ENCODE data around the gene KIF6.

KIF6 gene

DNA sequence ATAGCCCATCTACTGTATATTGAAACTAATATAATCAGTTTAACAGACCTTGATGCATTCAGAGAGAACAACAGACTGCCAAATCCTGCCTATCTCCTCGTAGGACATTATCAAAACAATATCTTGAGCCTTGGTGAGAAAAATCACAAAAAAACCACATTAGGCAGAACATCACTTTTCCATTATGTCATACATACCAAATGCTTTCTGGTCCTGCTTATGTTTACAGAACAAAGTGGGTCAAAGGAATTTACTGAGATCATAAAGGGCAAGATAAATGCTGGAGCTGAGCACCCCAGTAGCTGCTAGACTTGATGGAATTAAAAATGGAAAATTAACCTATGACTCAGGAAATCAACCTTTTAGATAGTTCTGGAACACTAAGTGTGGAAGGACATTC is 207.5 kb downstream of the KIF6 start:
- no peak overlapping the region for H3K27ac ChIP-seq (ENCODE audit: low read depth, low read length)
- no peaks in the 10 kb centered on the region for H3K79me2 ChIP-seq (ENCODE audit: insufficient read depth, low read length)
- H3K36me3 ChIP-seq (ENCODE audit: low read length): no peaks in the 10 kb centered on the region
- no peak overlapping the region for H3K4me3 ChIP-seq (ENCODE audit: insufficient read depth, low read length, poor library complexity, severe bottlenecking)
- H3F3A ChIP-seq (ENCODE audit: insufficient read depth): no peaks in the 10 kb centered on the region
- no peaks in the 10 kb centered on the region for H4K20me1 ChIP-seq (ENCODE audit: low read depth, low read length)
- H3K4me2 ChIP-seq (ENCODE audit: low read depth, low read length, poor library complexity, severe bottlenecking): no peak overlapping the region
- no peak for TF ChIP-seq EZH2phosphoT487 (conservative IDR thresholded peaks at IDR 0.05; ENCODE audit: low read length)
- TF ChIP-seq, protein P1, sequence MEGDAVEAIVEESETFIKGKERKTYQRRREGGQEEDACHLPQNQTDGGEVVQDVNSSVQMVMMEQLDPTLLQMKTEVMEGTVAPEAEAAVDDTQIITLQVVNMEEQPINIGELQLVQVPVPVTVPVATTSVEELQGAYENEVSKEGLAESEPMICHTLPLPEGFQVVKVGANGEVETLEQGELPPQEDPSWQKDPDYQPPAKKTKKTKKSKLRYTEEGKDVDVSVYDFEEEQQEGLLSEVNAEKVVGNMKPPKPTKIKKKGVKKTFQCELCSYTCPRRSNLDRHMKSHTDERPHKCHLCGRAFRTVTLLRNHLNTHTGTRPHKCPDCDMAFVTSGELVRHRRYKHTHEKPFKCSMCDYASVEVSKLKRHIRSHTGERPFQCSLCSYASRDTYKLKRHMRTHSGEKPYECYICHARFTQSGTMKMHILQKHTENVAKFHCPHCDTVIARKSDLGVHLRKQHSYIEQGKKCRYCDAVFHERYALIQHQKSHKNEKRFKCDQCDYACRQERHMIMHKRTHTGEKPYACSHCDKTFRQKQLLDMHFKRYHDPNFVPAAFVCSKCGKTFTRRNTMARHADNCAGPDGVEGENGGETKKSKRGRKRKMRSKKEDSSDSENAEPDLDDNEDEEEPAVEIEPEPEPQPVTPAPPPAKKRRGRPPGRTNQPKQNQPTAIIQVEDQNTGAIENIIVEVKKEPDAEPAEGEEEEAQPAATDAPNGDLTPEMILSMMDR (IDR thresholded peaks at IDR 0.05; ENCODE audit: insufficient read depth, low read length, poor library complexity, severe bottlenecking): no peak
- H3K9ac ChIP-seq (ENCODE audit: low read length): no peak overlapping the region
- H3K9me2 ChIP-seq (replicated peaks; ENCODE audit: insufficient read depth, low read length): no peaks in the 10 kb centered on the region
- 0 out of 2 replicates have a peak, but pooled peaks cover 5% of the 10 kb centered on the region for H3K27me3 ChIP-seq (ENCODE audit: low read length)
- no peaks in the 10 kb centered on the region for H3K9me3 ChIP-seq (ENCODE audit: insufficient read depth, low read length)
- no peak overlapping the region for H2AFZ ChIP-seq (ENCODE audit: low read depth, low read length, severe bottlenecking)

DNA sequence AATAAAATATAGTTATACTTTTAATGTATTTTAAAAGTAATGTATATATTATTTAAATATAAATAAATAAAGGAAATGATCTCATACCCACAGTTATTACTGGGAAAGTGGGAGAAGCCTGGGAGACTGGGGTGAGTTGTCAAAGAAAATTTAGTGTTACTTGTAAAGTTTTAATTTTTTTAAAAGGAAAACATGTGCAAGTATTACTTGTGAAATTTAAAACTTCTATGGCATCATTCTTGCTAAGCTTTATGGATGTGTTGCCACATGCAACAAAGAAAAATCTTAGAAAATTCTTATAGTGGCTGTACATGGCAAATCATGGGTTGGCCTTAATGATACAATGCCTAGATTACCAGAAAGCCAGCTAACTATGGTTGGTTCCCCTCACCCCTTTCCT is 208.7 kb downstream of the KIF6 start:
- H3K27ac ChIP-seq (ENCODE audit: low read depth, low read length): no peak overlapping the region
- H3K79me2 ChIP-seq (ENCODE audit: insufficient read depth, low read length): no peaks in the 10 kb centered on the region

DNA sequence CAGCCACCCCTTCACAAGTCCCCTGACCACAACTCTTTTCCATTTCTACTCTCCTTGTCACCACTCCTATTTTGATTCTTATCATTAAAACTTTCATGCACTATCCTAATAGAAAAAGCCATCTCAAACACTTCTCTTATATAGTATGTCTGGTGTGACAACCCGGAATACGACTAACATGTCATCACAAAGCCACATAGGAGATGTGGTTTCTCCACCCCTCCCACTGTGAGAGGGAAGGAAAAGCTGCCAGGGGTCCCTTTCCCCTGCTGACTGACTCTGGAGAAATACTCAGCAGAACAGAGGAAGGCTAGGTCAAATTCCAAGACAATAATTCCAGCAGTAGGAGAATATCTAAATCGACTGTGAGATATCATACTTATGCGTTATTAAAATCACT is 209.7 kb downstream of the KIF6 start:
- H3K4me3 ChIP-seq (ENCODE audit: insufficient read depth, low read length, poor library complexity, severe bottlenecking): no peak overlapping the region
- no peaks in the 10 kb centered on the region for H3F3A ChIP-seq (ENCODE audit: insufficient read depth)
- no peak overlapping the region for H3K27ac ChIP-seq (ENCODE audit: low read depth, low read length)
- TF ChIP-seq, protein P1 (IDR thresholded peaks at IDR 0.05; ENCODE audit: insufficient read depth, low read length, poor library complexity, severe bottlenecking): no peak
- no peak for TF ChIP-seq EZH2phosphoT487 (conservative IDR thresholded peaks at IDR 0.05; ENCODE audit: low read length)
- H4K20me1 ChIP-seq (ENCODE audit: low read depth, low read length): no peaks in the 10 kb centered on the region
- H3K4me2 ChIP-seq (ENCODE audit: low read depth, low read length, poor library complexity, severe bottlenecking): no peak overlapping the region
- no peak overlapping the region for H2AFZ ChIP-seq (ENCODE audit: low read depth, low read length, severe bottlenecking)
- H3K9ac ChIP-seq (ENCODE audit: low read length): no peak overlapping the region
- H3K9me3 ChIP-seq (ENCODE audit: insufficient read depth, low read length): no peaks in the 10 kb centered on the region
- H3K9me2 ChIP-seq (replicated peaks; ENCODE audit: insufficient read depth, low read length): no peaks in the 10 kb centered on the region
- no peaks in the 10 kb centered on the region for H3K36me3 ChIP-seq (ENCODE audit: low read length)
- 0 out of 2 replicates have a peak, but pooled peaks cover 5% of the 10 kb centered on the region for H3K27me3 ChIP-seq (ENCODE audit: low read length)
- no peaks in the 10 kb centered on the region for H3K79me2 ChIP-seq (ENCODE audit: insufficient read depth, low read length)

More for the DNA sequence above, 208.7 kb downstream of the KIF6 start:
- Histone ChIP-seq H3K9me3 (ENCODE audit: insufficient read depth, low read length) (no peaks in the 10 kb centered on the region), H3K4me3 (ENCODE audit: insufficient read depth, low read length, poor library complexity, severe bottlenecking) (no peak overlapping the region), H2AFZ (ENCODE audit: low read depth, low read length, severe bottlenecking) (no peak overlapping the region), H3K4me2 (ENCODE audit: low read depth, low read length, poor library complexity, severe bottlenecking) (no peak overlapping the region), H4K20me1 (ENCODE audit: low read depth, low read length) (no peaks in the 10 kb centered on the region), H3K9me2 (replicated peaks; ENCODE audit: insufficient read depth, low read length) (no peaks in the 10 kb centered on the region), H3K36me3 (ENCODE audit: low read length) (no peaks in the 10 kb centered on the region), H3K27me3 (ENCODE audit: low read length) (0 out of 2 replicates have a peak, but pooled peaks cover 5% of the 10 kb centered on the region), H3F3A (ENCODE audit: insufficient read depth) (no peaks in the 10 kb centered on the region), H3K9ac (ENCODE audit: low read length) (no peak overlapping the region)
- TF ChIP-seq, protein P1 (IDR thresholded peaks at IDR 0.05; ENCODE audit: insufficient read depth, low read length, poor library complexity, severe bottlenecking): no peak
- no peak for TF ChIP-seq EZH2phosphoT487 (conservative IDR thresholded peaks at IDR 0.05; ENCODE audit: low read length)
